Amygdala (tissue), 56 donors: ENCODE data around the gene ZNF462.
A peak's percentile ranks its signal among the peaks of the same experiment; 100 is the strongest.

ENCODE experiments used
- DNase-seq, 56 donors: peaks; one replicate each; lab custom pipeline; 2025; lab: John Stamatoyannopoulos, UW

ZNF462 gene

GRCh38 chr9:106922026-106922425 lies 59.1 kb downstream of the ZNF462 start:
- no peak for DNase-seq

- no peak for DNase-seq
Observed at GRCh38 chr9:106925392-106925791, 62.4 kb downstream of the ZNF462 start.

- no peak for DNase-seq
Observed at GRCh38 chr9:106927916-106928315, 65.0 kb downstream of the ZNF462 start.

- DNase-seq, result no peak
Observed at GRCh38 chr9:106928350-106928749, 65.4 kb downstream of the ZNF462 start.

GRCh38 chr9:106929471-106930177 lies 66.7 kb downstream of the ZNF462 start:
- DNase-seq, result peak in 2 of 56 donors; percentile 7 to 27

GRCh38 chr9:106930477-106930876 lies 67.5 kb downstream of the ZNF462 start:
- DNase-seq, result no peak

GRCh38 chr9:106931466-106931865 lies 68.5 kb downstream of the ZNF462 start:
- no peak for DNase-seq

GRCh38 chr9:106932178-106932577 lies 69.2 kb downstream of the ZNF462 start:
- DNase-seq, result no peak

GRCh38 chr9:106932675-106933074 lies 69.7 kb downstream of the ZNF462 start:
- no peak for DNase-seq

GRCh38 chr9:106933470-106933869 lies 70.5 kb downstream of the ZNF462 start:
- DNase-seq, result no peak

- DNase-seq, result no peak
Observed at GRCh38 chr9:106934442-106935238, 71.7 kb downstream of the ZNF462 start.

- DNase-seq, result no peak
Observed at GRCh38 chr9:106936680-106937079, 73.7 kb downstream of the ZNF462 start.

- peak in 1 of 56 donors; percentile 9 for DNase-seq
Observed at GRCh38 chr9:106941916-106942315, 79.0 kb downstream of the ZNF462 start.

GRCh38 chr9:106945727-106946660 lies 83.0 kb downstream of the ZNF462 start:
- no peak for DNase-seq

GRCh38 chr9:106947106-106947900 lies 84.3 kb downstream of the ZNF462 start:
- no peak for DNase-seq

- DNase-seq, result no peak
Observed at GRCh38 chr9:106953174-106953573, 90.2 kb downstream of the ZNF462 start.

- no peak for DNase-seq
Observed at GRCh38 chr9:106954558-106954957, 91.6 kb downstream of the ZNF462 start.

GRCh38 chr9:106954974-106955850 lies 92.2 kb downstream of the ZNF462 start:
- DNase-seq, result no peak

GRCh38 chr9:106956971-106957370 lies 94.0 kb downstream of the ZNF462 start:
- no peak for DNase-seq
